HG02642 (cell line): Measurements from ENCODE around the gene MYO7A.
A peak's percentile ranks its signal among the peaks of the same experiment; 100 is the strongest.

Experiments
- ATAC-seq: cut with Tn5 transposase; IDR thresholded peaks from one replicate; pipeline ENCODE4 v1.9.1; 2021; ENCODE audit warnings: mild to moderate bottlenecking; ENCODE audit not compliant: unreplicated experiment, poor library complexity

MYO7A gene

GRCh38 chr11:77126156-77126775, 1.8 kb upstream of the MYO7A start:
- no peak for ATAC-seq

DNA sequence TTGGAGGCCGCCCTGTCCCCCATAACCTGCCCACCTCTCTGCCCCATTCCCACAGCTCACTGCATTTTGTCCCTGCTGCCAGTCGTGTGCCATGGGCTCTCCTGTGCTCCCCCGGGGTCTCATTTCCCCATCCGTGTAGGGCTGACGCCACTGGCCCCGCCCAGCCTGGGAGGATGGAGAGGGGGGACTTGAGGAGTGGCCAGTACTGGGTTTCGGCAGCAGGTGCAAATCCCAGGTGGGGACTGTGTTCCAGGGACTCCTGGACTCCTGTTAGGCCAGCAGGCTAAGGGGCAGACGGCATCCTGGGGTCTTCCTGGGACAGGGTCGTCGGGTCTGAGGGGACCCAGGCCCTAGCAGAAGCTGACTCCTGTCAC, 1.2 kb upstream of the MYO7A start:
- ATAC-seq = no peak

DNA sequence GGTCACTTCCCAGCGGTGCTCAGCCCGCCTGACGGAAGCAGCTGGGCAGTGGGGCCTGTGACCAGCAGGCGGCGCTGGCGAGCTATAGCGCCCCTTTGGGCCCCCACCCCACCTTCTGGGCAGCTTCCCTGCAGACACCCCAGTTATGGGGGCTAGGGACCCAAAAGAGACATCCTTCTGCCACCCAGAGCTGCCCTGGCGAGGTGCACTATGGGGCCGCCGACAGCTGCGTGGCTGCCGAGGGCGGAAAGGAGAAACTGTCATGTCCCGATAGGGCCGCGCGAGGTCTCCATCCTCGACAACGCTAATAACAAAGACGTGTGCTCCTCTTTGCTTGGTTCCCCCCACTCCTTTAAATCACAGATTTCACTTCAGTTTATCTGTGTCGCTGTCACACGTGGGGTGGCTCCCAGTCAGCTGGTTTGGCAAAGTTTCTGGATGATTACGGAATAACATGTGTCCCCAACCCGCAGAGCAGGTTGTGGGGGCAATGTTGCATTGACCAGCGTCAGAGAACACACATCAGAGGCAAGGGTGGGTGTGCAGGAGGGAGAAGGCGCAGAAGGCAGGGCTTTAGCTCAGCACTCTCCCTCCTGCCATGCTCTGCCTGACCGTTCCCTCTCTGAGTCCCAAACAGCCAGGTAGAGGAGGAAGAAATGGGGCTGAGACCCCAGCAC, 673 bp upstream of the MYO7A start:
- peak; percentile 44 for ATAC-seq

- ATAC-seq = no peak
Observed at GRCh38 chr11:77129069-77129841, 1.2 kb downstream of the MYO7A start.

DNA sequence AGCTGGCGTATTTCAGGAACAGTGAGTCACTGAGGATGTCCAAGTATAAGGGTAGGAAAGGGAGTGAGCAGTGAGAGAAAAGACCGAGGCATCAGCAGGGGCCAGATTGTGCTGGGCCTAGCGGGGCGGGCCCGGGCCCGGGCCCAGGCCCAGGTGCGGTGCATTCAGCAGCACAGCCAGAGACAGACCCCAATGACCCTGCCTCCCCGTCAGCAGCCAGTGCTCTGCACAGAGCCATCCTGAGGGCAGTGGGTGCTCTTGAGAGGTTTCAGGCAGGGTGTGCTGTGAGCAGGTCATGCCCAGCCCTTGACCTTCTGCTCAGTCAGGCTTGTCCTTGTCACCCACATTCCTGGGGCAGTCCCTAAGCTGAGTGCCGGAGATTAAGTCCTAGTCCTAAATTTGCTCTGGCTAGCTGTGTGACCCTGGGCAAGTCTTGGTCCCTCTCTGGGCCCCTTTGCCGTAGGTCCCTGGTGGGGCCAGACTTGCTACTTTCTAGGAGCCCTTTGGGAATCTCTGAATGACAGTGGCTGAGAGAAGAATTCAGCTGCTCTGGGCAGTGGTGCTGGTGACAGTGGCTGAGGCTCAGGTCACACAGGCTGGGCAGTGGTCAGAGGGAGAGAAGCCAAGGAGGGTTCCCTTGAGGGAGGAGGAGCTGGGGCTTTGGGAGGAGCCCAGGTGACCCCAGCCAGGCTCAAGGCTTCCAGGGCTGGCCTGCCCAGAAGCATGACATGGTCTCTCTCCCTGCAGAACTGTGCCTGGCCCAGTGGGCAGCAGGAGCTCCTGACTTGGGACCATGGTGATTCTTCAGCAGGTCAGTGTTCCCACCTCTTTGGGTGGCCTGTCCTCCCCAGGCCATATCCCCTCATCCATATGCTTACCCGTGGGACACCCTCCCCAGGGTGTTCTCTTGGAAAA, 2.1 kb downstream of the MYO7A start:
- ATAC-seq = no peak

DNA sequence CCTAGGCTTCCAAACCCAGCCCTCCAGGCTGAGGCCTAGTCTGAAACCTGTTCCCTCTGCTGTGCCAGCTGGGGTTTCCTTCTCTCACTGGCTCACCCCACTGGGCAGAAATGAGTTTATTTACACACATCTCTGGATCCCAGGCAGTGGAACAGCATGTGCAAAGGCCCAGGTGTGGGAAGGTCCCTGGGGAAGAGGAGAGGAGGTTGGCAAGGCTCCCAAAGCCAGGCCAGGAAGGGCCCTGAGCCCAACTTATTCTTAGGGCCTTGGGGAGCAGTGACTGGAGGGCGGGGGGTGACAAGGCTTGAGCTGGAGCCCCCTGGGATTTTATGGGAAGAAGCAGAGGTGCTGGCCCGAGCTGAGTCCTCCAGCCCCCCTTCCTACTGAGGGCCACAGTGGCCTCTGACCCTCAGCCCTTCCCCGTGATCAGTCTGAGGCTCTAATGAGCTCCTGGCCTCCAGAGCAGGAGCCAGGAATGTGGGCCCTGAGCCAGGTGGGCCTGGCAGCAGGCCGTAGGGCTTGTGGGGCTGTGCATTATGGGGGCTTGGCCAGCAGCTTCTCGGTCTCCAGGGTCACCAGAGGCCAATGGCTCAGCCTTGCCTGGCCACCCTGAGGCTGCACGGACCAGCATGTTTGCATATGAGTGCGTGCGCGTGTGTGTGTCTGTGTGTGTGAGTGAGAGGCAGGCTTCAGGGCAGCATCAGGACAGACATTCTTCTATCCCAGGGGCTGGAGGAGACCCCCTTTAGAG, 2.9 kb downstream of the MYO7A start:
- no peak for ATAC-seq

DNA sequence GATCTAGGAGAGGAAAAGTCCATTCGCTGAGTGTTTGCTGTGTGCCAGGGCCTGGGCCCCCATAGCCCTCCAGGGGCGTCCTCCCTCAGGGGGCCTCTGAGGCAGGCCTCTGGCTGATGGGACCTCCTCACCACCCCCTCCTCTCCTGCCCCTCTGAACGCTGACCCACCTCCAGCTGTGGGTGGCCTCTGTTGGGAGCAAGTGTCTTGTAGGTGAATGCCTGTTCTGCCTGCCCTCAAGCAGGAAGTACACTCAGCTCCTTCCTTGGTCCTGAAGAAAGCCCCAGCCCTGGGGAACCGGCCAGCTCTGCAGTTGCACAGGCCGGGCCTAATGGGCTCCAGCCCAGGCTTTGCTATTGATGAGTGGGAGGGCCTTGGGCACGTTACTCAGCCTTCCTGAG, 3.5 kb downstream of the MYO7A start:
- ATAC-seq = no peak

DNA sequence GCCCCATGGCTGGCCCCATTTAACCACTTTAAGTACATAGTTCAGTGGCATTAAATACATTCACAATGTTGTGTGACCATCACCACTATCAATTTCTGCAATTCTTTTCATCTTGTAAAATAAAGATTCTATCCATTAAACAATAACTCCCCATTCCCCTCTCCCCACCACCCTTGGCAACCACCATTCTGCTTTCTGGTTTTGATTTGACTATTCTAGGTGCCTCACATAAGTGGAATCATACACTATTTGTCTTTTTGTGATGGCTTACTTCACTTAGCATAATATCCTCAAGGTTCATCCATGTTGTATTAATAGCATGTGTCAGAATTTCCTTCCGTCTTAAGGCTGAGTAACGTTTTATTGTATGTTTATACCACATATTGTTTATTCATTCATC, 7.0 kb downstream of the MYO7A start:
- ATAC-seq = no peak

- no peak for ATAC-seq
Observed at GRCh38 chr11:77136074-77136473, 8.0 kb downstream of the MYO7A start.

- ATAC-seq = no peak
Observed at GRCh38 chr11:77136784-77137420, 8.9 kb downstream of the MYO7A start.

GRCh38 chr11:77137421-77137820, 9.4 kb downstream of the MYO7A start:
- ATAC-seq = no peak

GRCh38 chr11:77138106-77138649, 10.1 kb downstream of the MYO7A start:
- no peak for ATAC-seq

GRCh38 chr11:77139201-77139600, 11.2 kb downstream of the MYO7A start:
- no peak for ATAC-seq

DNA sequence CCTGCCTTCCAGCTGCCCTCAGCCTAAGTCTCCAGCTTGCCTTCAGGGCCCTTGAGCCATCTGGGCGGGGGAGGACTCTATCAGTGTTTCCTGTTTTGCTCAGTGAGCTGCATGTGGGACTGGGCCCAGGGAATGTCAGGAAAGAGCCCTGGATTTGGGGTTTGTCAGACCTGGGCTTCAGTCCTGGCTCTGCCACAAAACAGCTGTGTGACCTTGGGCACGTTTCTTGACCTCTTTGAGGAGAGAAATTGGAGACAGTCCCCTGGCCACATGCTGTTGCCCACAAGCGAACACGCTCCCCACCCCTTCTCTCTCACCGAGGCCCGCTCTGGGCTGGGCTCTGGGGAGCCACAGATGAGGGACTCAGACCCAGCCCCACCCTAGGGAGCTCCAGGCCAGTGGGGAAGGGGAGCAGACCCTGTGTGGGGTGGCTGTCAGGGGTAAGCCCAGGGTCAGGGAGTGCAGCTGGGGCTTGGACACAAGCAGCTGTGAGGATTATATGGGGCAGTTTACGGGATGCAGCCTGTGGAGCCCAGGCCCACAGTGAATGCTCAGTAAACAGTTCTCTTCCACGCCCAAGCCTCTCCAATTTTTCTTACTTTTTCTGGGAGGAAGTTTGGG, 12.3 kb downstream of the MYO7A start:
- ATAC-seq = no peak

- no peak for ATAC-seq
Observed at GRCh38 chr11:77141034-77141433, 13.0 kb downstream of the MYO7A start.

GRCh38 chr11:77141475-77141874, 13.4 kb downstream of the MYO7A start:
- no peak for ATAC-seq

- no peak for ATAC-seq
Observed at GRCh38 chr11:77142091-77142975, 14.3 kb downstream of the MYO7A start.
